Fibroblast of lung (primary cell): ENCODE data around the gene LSAMP. TPM values are rescaled to one million over a fixed set of nuclear protein-coding genes. Genes with fewer than 3 reads are reported as not detected.

Experiments used
- DNase-seq, 2 donors: peaks; one replicate each; pipeline versions ENCODE4 v3.0.0 to v3.0.0-alpha.2; 2010; ENCODE audit warnings: low read depth in 2 of 2
- H2AFZ ChIP-seq: 2 replicates; pipeline ENCODE4 v1.5.1; 2012; ENCODE audit warnings: low read length, control low read depth, inconsistent platforms
- H3K27ac ChIP-seq: 2 replicates; pipeline ENCODE4 v1.5.1; 2011; ENCODE audit warnings: low read length, control low read depth; ENCODE audit not compliant: insufficient read depth
- H3K27me3 ChIP-seq: 2 replicates; pipeline ENCODE4 v1.5.1; 2011; ENCODE audit warnings: mild to moderate bottlenecking, low read length; ENCODE audit not compliant: control insufficient read depth, insufficient read depth
- H3K36me3 ChIP-seq: 2 replicates; pipeline ENCODE4 v1.5.1; 2011; ENCODE audit warnings: low read length; ENCODE audit not compliant: control insufficient read depth, insufficient read depth
- H3K4me1 ChIP-seq: 2 replicates; pipeline ENCODE4 v1.5.1; 2011; ENCODE audit warnings: low read length; ENCODE audit not compliant: control insufficient read depth, insufficient read depth; ENCODE audit errors: extremely low read depth
- H3K4me2 ChIP-seq: 2 replicates; pipeline ENCODE4 v1.5.1; 2011; ENCODE audit warnings: low read length, control low read depth; ENCODE audit not compliant: insufficient read depth; ENCODE audit errors: extremely low read depth
- H3K4me3 ChIP-seq, 4 experiments: fragments of 200-600 bp in 1 of 4; sonication (generic) in 1 of 4; replicated peaks in 1 of 4; 2 replicates each; pipeline ENCODE4 v1.5.1; 2011 to 2016; ENCODE audit warnings: low read length in 4 of 4, low read depth in 3 of 4, mild to moderate bottlenecking in 3 of 4, control low read depth in 2 of 4, inconsistent platforms in 1 of 4, mixed read lengths in 1 of 4; ENCODE audit not compliant: insufficient read depth in 1 of 4; ENCODE audit errors: control extremely low read depth in 1 of 4
- H3K79me2 ChIP-seq: 2 replicates; pipeline ENCODE4 v1.5.1; 2012; ENCODE audit warnings: mild to moderate bottlenecking, low read length, inconsistent platforms; ENCODE audit not compliant: control insufficient read depth, insufficient read depth
- H3K9ac ChIP-seq: 2 replicates; pipeline ENCODE4 v1.5.1; 2011; ENCODE audit warnings: mild to moderate bottlenecking, low read length, control low read depth; ENCODE audit not compliant: insufficient read depth
- H3K9me3 ChIP-seq: 2 replicates; pipeline ENCODE4 v1.5.1; 2012; ENCODE audit warnings: low read depth, low read length; ENCODE audit not compliant: control insufficient read depth, insufficient read depth
- H4K20me1 ChIP-seq: 2 replicates; pipeline ENCODE4 v1.5.1; 2011; ENCODE audit warnings: low read length; ENCODE audit not compliant: control insufficient read depth, insufficient read depth; ENCODE audit errors: extremely low read depth
- CTCF ChIP-seq, 2 donors: IDR thresholded peaks in 1 of 2; conservative IDR thresholded peaks in 1 of 2; 1 replicate in 1 of 2; 2 replicates in 1 of 2; pipeline ENCODE4 v1.5.1; 2011 to 2012; ENCODE audit warnings: low read length in 2 of 2, control low read depth in 1 of 2, inconsistent platforms in 1 of 2, low read depth in 1 of 2, mild to moderate bottlenecking in 1 of 2
- EZH2 ChIP-seq: IDR thresholded peaks from 2 replicates; pipeline ENCODE4 v1.5.1; 2012; ENCODE audit warnings: low read length, control low read depth, mild to moderate bottlenecking; ENCODE audit errors: missing control alignments
- polyA plus RNA-seq, 2 donors: library from polyadenylated mRNA; depleted of rRNA in 1 of 2; stranded (reverse) in 1 of 2; unstranded in 1 of 2; fragments of >200 nt; gene quantifications; 2 replicates each; pipeline ENCODE4 v1.2.1, GENCODE V29; 2011 to 2012; ENCODE audit warnings: missing spikeins in 1 of 2
- total RNA-seq: library from RNA; depleted of rRNA; stranded (reverse); fragments of >200 nt; gene quantifications from 2 replicates; pipeline ENCODE4 v1.2.1, GENCODE V29; 2014

Gene LSAMP
- total and polyA plus RNA-seq, 2 donors (not counting 1 experiment from before 2014, with no cell fraction given), result 4.8 to 5.9 TPM

- no peaks in the 10 kb centered on the region for H4K20me1 ChIP-seq
- no peaks in the 10 kb centered on the region for H3K4me1 ChIP-seq
- no peak overlapping the region for H3K9ac ChIP-seq
- no peak overlapping the region for H2AFZ ChIP-seq
- no peaks in the 10 kb centered on the region for H3K36me3 ChIP-seq
- no peaks in the 10 kb centered on the region for H3K9me3 ChIP-seq
- no peaks in the 10 kb centered on the region for H3K79me2 ChIP-seq
- no peak for DNase-seq
- TF ChIP-seq EZH2 (no peak), CTCF (conservative IDR thresholded peaks at IDR 0.05 in 1 of 2, IDR thresholded peaks at IDR 0.05 in 1 of 2; ENCODE audit: low read depth in 1 of 2, low read length in 2 of 2) (no peak)
- H3K4me3 ChIP-seq, result no peak overlapping the region
- no peak overlapping the region for H3K4me2 ChIP-seq
- no peaks in the 10 kb centered on the region for H3K27me3 ChIP-seq
- H3K27ac ChIP-seq, result no peak overlapping the region
These were observed 103.9 kb downstream of the LSAMP start for GRCh38 chr3:116341381-116341780.

GRCh38 chr3:116340680-116341216, 104.5 kb downstream of the LSAMP start:
- H3K79me2 ChIP-seq, result no peaks in the 10 kb centered on the region
- H3K4me1 ChIP-seq, result no peaks in the 10 kb centered on the region
- TF ChIP-seq EZH2 (no peak), CTCF (conservative IDR thresholded peaks at IDR 0.05 in 1 of 2, IDR thresholded peaks at IDR 0.05 in 1 of 2; ENCODE audit: low read depth in 1 of 2, low read length in 2 of 2) (no peak)
- H3K27me3 ChIP-seq, result no peaks in the 10 kb centered on the region
- no peak overlapping the region for H3K27ac ChIP-seq
- no peaks in the 10 kb centered on the region for H3K9me3 ChIP-seq
- H3K36me3 ChIP-seq, result no peaks in the 10 kb centered on the region
- no peak overlapping the region for H3K4me2 ChIP-seq
- DNase-seq, result peak in 1 of 2 donors; percentile 26
- no peak overlapping the region for H3K4me3 ChIP-seq
- H4K20me1 ChIP-seq, result no peaks in the 10 kb centered on the region
- H3K9ac ChIP-seq, result no peak overlapping the region
- no peak overlapping the region for H2AFZ ChIP-seq

- no peak for TF ChIP-seq CTCF (conservative IDR thresholded peaks at IDR 0.05 in 1 of 2, IDR thresholded peaks at IDR 0.05 in 1 of 2; ENCODE audit: low read depth in 1 of 2, low read length in 2 of 2)
- TF ChIP-seq EZH2, result no peak
- Histone ChIP-seq H3K79me2 (no peaks in the 10 kb centered on the region), H2AFZ (no peak overlapping the region), H3K27me3 (no peaks in the 10 kb centered on the region), H4K20me1 (no peaks in the 10 kb centered on the region), H3K27ac (no peak overlapping the region), H3K36me3 (no peaks in the 10 kb centered on the region), H3K4me1 (no peaks in the 10 kb centered on the region), H3K9ac (no peak overlapping the region), H3K9me3 (no peaks in the 10 kb centered on the region), H3K4me2 (no peak overlapping the region), H3K4me3 (no peak overlapping the region)
- DNase-seq, result peak; percentile 83 to 86
These were observed 105.8 kb downstream of the LSAMP start for GRCh38 chr3:116339441-116340028.
